Coronary artery (tissue), 2 donors: ENCODE measurements around the gene TPPP2.
A peak's percentile ranks its signal among the peaks of the same experiment; 100 is the strongest.

ENCODE experiments used
- DNase-seq: peaks from one replicate; pipeline ENCODE4 v3.0.0-alpha.2; 2017; ENCODE audit warnings: low spot score
- H3K27ac ChIP-seq, 2 donors: fragments of 200-600 bp; sonication (generic); one replicate each; pipeline ENCODE4 v1.5.1; 2016 to 2019
- H3K4me3 ChIP-seq: fragments of 200-600 bp; sonication (generic); 2 replicates; pipeline ENCODE4 v1.5.1; 2016; ENCODE audit warnings: mild to moderate bottlenecking, moderate library complexity
- CTCF ChIP-seq: fragments of 200-600 bp; sonication (generic); IDR thresholded peaks from one replicate; pipeline ENCODE4 v1.5.1; 2019; ENCODE audit warnings: antibody characterized with exemption

TPPP2 gene

GRCh38 chr14:21053184-21054122, 23.4 kb downstream of the TPPP2 start:
- DNase-seq: no peak
- H3K27ac ChIP-seq: no peak overlapping the region
- no peak for TF ChIP-seq CTCF
- no peak overlapping the region for H3K4me3 ChIP-seq

- H3K4me3 ChIP-seq: no peak overlapping the region
- no peak for TF ChIP-seq CTCF
- no peak overlapping the region for H3K27ac ChIP-seq
Observed at GRCh38 chr14:21054123-21054767, 24.2 kb downstream of the TPPP2 start.

GRCh38 chr14:21054768-21055145, 24.7 kb downstream of the TPPP2 start:
- Histone ChIP-seq H3K27ac (no peak overlapping the region), H3K4me3 (no peak overlapping the region)
- no peak for DNase-seq
- TF ChIP-seq CTCF: no peak

More at GRCh38 chr14:21054123-21054767, 24.2 kb downstream of the TPPP2 start:
- DNase-seq: no peak

GRCh38 chr14:21055432-21056117, 25.6 kb downstream of the TPPP2 start:
- TF ChIP-seq CTCF: no peak
- DNase-seq: peak; percentile 35
- Histone ChIP-seq H3K4me3 (no peak overlapping the region), H3K27ac (no peak overlapping the region)

GRCh38 chr14:21056520-21057163, 26.6 kb downstream of the TPPP2 start:
- TF ChIP-seq CTCF: no peak
- H3K4me3 ChIP-seq: no peak overlapping the region
- DNase-seq: no peak
- no peak overlapping the region for H3K27ac ChIP-seq

GRCh38 chr14:21057803-21058675, 28.0 kb downstream of the TPPP2 start, which contains the start of gene RNASE8:
RNASE8 (plus strand) TSS chr14:21057822; CDS start chr14:21057893, 71 bp downstream.
- Histone ChIP-seq H3K4me3 (no peak within 1 kb of the TSS), H3K27ac (no peak within 1 kb of the TSS)
- TF ChIP-seq CTCF: no peak
- DNase-seq: peak; percentile 33
